Activated CD8-positive, alpha-beta memory T cell treated with anti-CD3 and anti-CD28 coated beads, Interleukin-2, amount 50 U/mL, for 1 hour (primary cell): ENCODE data around the gene SLC5A10.
A peak's percentile ranks its signal among the peaks of the same experiment; 100 is the strongest.
"Not testable (repeated sequence)": the region's sequence is repeated elsewhere in the genome, so short reads cannot be mapped to it uniquely, and the experiment has no call there.

ENCODE experiments used
- DNase-seq: peaks from one replicate; pipeline ENCODE4 v3.0.0-alpha.2; 2020; ENCODE audit errors: extremely low read depth

Gene SLC5A10

GRCh38 chr17:18947866-18948265 is 4.1 kb upstream of the SLC5A10 start:
- DNase-seq, result no peak

- no peak for DNase-seq
Observed at GRCh38 chr17:18948476-18949006, 3.4 kb upstream of the SLC5A10 start.

GRCh38 chr17:18949566-18949965 is 2.4 kb upstream of the SLC5A10 start:
- no peak for DNase-seq

- DNase-seq, result no peak
Observed at GRCh38 chr17:18950346-18950745, 1.6 kb upstream of the SLC5A10 start.

GRCh38 chr17:18950944-18951905 is 740 bp upstream of the SLC5A10 start:
- DNase-seq, result no peak

GRCh38 chr17:18953231-18953728 is 1.3 kb downstream of the SLC5A10 start:
- DNase-seq, result no peak

- DNase-seq, result no peak
Observed at GRCh38 chr17:18954321-18954720, 2.4 kb downstream of the SLC5A10 start.

GRCh38 chr17:18955009-18955408 is 3.0 kb downstream of the SLC5A10 start:
- no peak for DNase-seq

- DNase-seq, result not testable (repeated sequence)
Observed at GRCh38 chr17:18956021-18956420, 4.1 kb downstream of the SLC5A10 start.

GRCh38 chr17:18956581-18956980 is 4.6 kb downstream of the SLC5A10 start:
- no peak for DNase-seq

GRCh38 chr17:18957831-18958230 is 5.9 kb downstream of the SLC5A10 start:
- DNase-seq, result no peak

- DNase-seq, result no peak
Observed at GRCh38 chr17:18958611-18959010, 6.6 kb downstream of the SLC5A10 start.

GRCh38 chr17:18959071-18959844 is 7.3 kb downstream of the SLC5A10 start:
- no peak for DNase-seq

- DNase-seq, result no peak
Observed at GRCh38 chr17:18959845-18960240, 7.9 kb downstream of the SLC5A10 start.

- no peak for DNase-seq
Observed at GRCh38 chr17:18960241-18960665, 8.3 kb downstream of the SLC5A10 start.

- peak; percentile 22 for DNase-seq
Observed at GRCh38 chr17:18960803-18961511, 9.0 kb downstream of the SLC5A10 start.

- DNase-seq, result no peak
Observed at GRCh38 chr17:18961634-18962493, 9.9 kb downstream of the SLC5A10 start.

- no peak for DNase-seq
Observed at GRCh38 chr17:18962494-18962815, 10.5 kb downstream of the SLC5A10 start.

- DNase-seq, result no peak
Observed at GRCh38 chr17:18963126-18964017, 11.4 kb downstream of the SLC5A10 start.

GRCh38 chr17:18964018-18964351 is 12.0 kb downstream of the SLC5A10 start:
- no peak for DNase-seq
